ENCODE data around the gene PARD3. TPM values are rescaled to one million over a fixed set of nuclear protein-coding genes. Genes with fewer than 3 reads are reported as not detected.

Gene PARD3
- total and polyA plus RNA-seq, 2 donors (not counting 3 experiments of a cell fraction or from before 2014, with no cell fraction given), result 7.3 to 24.1 TPM

DNA sequence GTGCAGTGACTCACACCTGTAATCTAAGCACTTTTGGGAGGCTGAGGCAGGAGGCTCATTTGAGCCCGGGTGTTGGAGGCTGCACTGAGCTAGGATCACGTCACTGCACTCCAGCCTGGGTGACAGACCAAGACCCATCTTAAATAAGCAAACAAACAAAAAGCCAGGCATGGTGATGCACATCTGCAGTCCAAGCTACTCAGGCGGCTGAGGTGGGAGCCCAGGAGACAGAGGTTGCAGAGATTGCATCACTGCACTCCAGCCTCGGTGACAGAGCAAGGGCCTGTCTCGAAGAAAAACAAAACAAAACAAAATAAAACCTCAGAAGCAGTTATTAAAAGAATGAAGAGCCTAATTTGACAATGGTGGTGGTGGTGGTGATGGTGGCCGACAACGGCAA lies 132.5 kb downstream of the PARD3 start:
- ChIA-PET POLR2A (no interaction called here), CTCF (interaction anchor here (2.7 kb wide), 1 partner anchor 42 kb away, joined by 11 read pairs; no protein-coding TSS in a partner anchor)
- H3K9ac ChIP-seq (replicated peaks; ENCODE audit: extremely low read depth, insufficient read depth, low read length), result no peak overlapping the region
- no peak for FAIRE-seq
- H3K27ac ChIP-seq (ENCODE audit: insufficient read depth, low read depth, low read length), result no peak overlapping the region
- no TSS peak for BruUV-seq (replicated peaks)
- H3K4me3 ChIP-seq (replicated peaks in 1 of 3; ENCODE audit: insufficient read depth in 1 of 3, low read depth in 1 of 3, low read length in 3 of 3), result no peak overlapping the region
- no peaks in the 10 kb centered on the region for H3K9me3 ChIP-seq (replicated peaks; ENCODE audit: control insufficient read depth, insufficient read depth, low read length)
- H3K4me1 ChIP-seq (ENCODE audit: control insufficient read depth, extremely low read depth, insufficient read depth, low read length), result no peaks in the 10 kb centered on the region
- H3K79me2 ChIP-seq (ENCODE audit: control insufficient read depth, insufficient read depth, low read length), result peaks cover 2% of the 10 kb centered on the region
- no peaks in the 10 kb centered on the region for H3K9me1 ChIP-seq (replicated peaks; ENCODE audit: control insufficient read depth, extremely low read depth, insufficient read depth, low read length)
- DNase-seq (ENCODE audit: low read depth, low spot score), result no peak
- no peaks in the 10 kb centered on the region for H4K20me1 ChIP-seq (replicated peaks; ENCODE audit: control insufficient read depth, extremely low read depth, insufficient read depth, low read length)
- TF ChIP-seq MAX (IDR thresholded peaks at IDR 0.05; ENCODE audit: insufficient read depth, insufficient read length), result no peak
- TF ChIP-seq CTCF (IDR thresholded peaks at IDR 0.05; ENCODE audit: extremely low read depth in 1 of 2, insufficient read depth in 1 of 2, low read depth in 1 of 2, low read length in 2 of 2), result no peak
- TF ChIP-seq JUN (IDR thresholded peaks at IDR 0.05; ENCODE audit: borderline replicate concordance, insufficient read depth, insufficient read length, low read depth), result no peak
- no peak for TF ChIP-seq POLR2A (IDR thresholded peaks at IDR 0.05; ENCODE audit: low read depth, low read length)
- no peak for TF ChIP-seq EZH2 (IDR thresholded peaks at IDR 0.05; ENCODE audit: borderline replicate concordance, low read depth, low read length, severe bottlenecking)
- TF ChIP-seq GATA2 (IDR thresholded peaks at IDR 0.05; ENCODE audit: insufficient read depth, insufficient read length, low read depth, low read length), result no peak
- no peak for TF ChIP-seq FOS (IDR thresholded peaks at IDR 0.05; ENCODE audit: borderline replicate concordance, insufficient read depth, low read length)
- no peak for TF ChIP-seq MYC (IDR thresholded peaks at IDR 0.05; ENCODE audit: low read depth, low read length)
- TF ChIP-seq POLR2AphosphoS5 (IDR thresholded peaks at IDR 0.05; ENCODE audit: insufficient read depth, low read depth, low read length), result no peak
- no peak overlapping the region for H3K4me2 ChIP-seq (ENCODE audit: insufficient read depth, low read length)
- no peaks in the 10 kb centered on the region for H3K36me3 ChIP-seq (ENCODE audit: control insufficient read depth in 2 of 2, extremely low read depth in 1 of 2, insufficient read depth in 2 of 2, low read length in 2 of 2)
- no peak overlapping the region for H2AFZ ChIP-seq (ENCODE audit: low read depth, low read length)
- no peaks in the 10 kb centered on the region for H3K27me3 ChIP-seq (ENCODE audit: control insufficient read depth in 2 of 2, insufficient read depth in 2 of 2, low read length in 2 of 2)
- intact Hi-C loops (cut with micrococcal nuclease) (no loop called here), dilution Hi-C loops (cut with MboI; ENCODE audit: extremely low pct_ligation_motif_present, low sequenced_read_pairs) (no loop called here)
